Sigmoid colon (tissue), 4 donors: ENCODE results near the gene HIF1AN.

Experiments used
- EP300 ChIP-seq, 4 donors: sonication (generic); formaldehyde crosslinking; IDR thresholded peaks; one replicate each; pipeline ENCODE4 v1.6.1; 2017; ENCODE audit warnings: antibody characterized with exemption in 4 of 4
- POLR2A ChIP-seq, 2 donors: fragments of 450-650 bp; IDR thresholded peaks; one replicate each; pipeline ENCODE4 v1.6.1; 2016; ENCODE audit warnings: antibody characterized with exemption in 2 of 2, mild to moderate bottlenecking in 2 of 2, moderate library complexity in 2 of 2
- TF ChIP-seq, protein P1 (sequence below), 4 experiments: fragments of 450-650 bp in 3 of 4; fragments of 200-600 bp in 1 of 4; IDR thresholded peaks; one replicate each; pipeline ENCODE4 v1.5.1; 2016 to 2019; ENCODE audit warnings: antibody characterized with exemption in 4 of 4, mild to moderate bottlenecking in 3 of 4, moderate library complexity in 2 of 4

DNA sequence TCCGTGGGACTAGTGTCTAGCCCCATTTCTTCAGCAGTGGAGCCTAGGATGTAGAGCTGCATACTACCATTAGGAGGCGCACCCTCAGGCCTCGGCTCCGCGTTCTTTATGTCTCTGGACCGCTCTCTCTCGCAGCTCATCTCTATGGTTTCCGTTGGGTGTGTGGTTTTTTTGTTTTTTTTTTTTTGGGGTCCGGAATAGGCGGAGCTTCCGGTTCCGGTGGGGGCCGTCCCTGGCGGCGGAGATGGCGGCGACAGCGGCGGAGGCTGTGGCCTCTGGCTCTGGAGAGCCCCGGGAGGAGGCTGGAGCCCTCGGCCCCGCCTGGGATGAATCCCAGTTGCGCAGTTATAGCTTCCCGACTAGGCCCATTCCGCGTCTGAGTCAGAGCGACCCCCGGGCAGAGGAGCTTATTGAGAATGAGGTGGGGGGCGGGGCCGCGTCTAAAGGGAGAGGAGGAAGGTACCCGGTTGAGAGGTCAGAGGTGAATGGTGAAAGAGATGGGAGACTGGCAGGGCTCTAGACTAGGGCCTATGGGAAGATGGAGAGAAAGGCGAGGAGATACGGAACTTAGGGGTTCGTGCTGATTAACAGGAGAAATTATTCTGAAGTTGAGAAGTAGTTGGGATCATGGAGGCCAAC, at the start of gene HIF1AN:
- TF ChIP-seq EP300 (IDR thresholded peaks at IDR 0.05): peak in 1 of 4 donors; percentile 14
- TF ChIP-seq, protein P1, sequence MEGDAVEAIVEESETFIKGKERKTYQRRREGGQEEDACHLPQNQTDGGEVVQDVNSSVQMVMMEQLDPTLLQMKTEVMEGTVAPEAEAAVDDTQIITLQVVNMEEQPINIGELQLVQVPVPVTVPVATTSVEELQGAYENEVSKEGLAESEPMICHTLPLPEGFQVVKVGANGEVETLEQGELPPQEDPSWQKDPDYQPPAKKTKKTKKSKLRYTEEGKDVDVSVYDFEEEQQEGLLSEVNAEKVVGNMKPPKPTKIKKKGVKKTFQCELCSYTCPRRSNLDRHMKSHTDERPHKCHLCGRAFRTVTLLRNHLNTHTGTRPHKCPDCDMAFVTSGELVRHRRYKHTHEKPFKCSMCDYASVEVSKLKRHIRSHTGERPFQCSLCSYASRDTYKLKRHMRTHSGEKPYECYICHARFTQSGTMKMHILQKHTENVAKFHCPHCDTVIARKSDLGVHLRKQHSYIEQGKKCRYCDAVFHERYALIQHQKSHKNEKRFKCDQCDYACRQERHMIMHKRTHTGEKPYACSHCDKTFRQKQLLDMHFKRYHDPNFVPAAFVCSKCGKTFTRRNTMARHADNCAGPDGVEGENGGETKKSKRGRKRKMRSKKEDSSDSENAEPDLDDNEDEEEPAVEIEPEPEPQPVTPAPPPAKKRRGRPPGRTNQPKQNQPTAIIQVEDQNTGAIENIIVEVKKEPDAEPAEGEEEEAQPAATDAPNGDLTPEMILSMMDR (IDR thresholded peaks at IDR 0.05): peak; percentile 70 to 90 (median 78)
- TF ChIP-seq POLR2A (IDR thresholded peaks at IDR 0.05): peak; percentile 75
